ENCODE data around the gene MLH3. TPM values are rescaled to one million over a fixed set of nuclear protein-coding genes. Genes with fewer than 3 reads are reported as not detected.
A peak's percentile ranks its signal among the peaks of the same experiment; 100 is the strongest.

The MLH3 gene
- total and polyA plus RNA-seq, 2 donors (not counting 1 experiment from before 2014, with no cell fraction given): 12.2 to 53.8 TPM

GRCh38 chr14:75051556-75051899 is 261 bp upstream of the MLH3 start:
- DNase-seq (ENCODE audit: low read depth in 2 of 2): no peak
- no peaks in the 10 kb centered on the region for H3K79me2 ChIP-seq (ENCODE audit: control insufficient read depth, insufficient read depth, low read length)
- H3K36me3 ChIP-seq (ENCODE audit: control insufficient read depth, insufficient read depth, low read length): no peaks in the 10 kb centered on the region
- peak overlapping the region; percentile 83 for H3K27ac ChIP-seq (ENCODE audit: insufficient read depth, low read length)
- no peak overlapping the region for H3K9ac ChIP-seq (ENCODE audit: insufficient read depth, low read length)
- H3K9me3 ChIP-seq (ENCODE audit: control insufficient read depth, insufficient read depth, low read depth, low read length): no peaks in the 10 kb centered on the region
- H3K4me3 ChIP-seq (replicated peaks in 1 of 4; ENCODE audit: control extremely low read depth in 1 of 4, insufficient read depth in 1 of 4, low read depth in 3 of 4, low read length in 4 of 4): peak overlapping the region; percentile 53 to 61 (median 56)
- H3K4me2 ChIP-seq (ENCODE audit: extremely low read depth, insufficient read depth, low read length): peak overlapping the region; percentile 80
- peak overlapping the region; percentile 66 for H2AFZ ChIP-seq (ENCODE audit: low read length)
- peaks cover 2% of the 10 kb centered on the region for H3K4me1 ChIP-seq (ENCODE audit: control insufficient read depth, extremely low read depth, insufficient read depth, low read length)
- TF ChIP-seq, protein P1, sequence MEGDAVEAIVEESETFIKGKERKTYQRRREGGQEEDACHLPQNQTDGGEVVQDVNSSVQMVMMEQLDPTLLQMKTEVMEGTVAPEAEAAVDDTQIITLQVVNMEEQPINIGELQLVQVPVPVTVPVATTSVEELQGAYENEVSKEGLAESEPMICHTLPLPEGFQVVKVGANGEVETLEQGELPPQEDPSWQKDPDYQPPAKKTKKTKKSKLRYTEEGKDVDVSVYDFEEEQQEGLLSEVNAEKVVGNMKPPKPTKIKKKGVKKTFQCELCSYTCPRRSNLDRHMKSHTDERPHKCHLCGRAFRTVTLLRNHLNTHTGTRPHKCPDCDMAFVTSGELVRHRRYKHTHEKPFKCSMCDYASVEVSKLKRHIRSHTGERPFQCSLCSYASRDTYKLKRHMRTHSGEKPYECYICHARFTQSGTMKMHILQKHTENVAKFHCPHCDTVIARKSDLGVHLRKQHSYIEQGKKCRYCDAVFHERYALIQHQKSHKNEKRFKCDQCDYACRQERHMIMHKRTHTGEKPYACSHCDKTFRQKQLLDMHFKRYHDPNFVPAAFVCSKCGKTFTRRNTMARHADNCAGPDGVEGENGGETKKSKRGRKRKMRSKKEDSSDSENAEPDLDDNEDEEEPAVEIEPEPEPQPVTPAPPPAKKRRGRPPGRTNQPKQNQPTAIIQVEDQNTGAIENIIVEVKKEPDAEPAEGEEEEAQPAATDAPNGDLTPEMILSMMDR (conservative IDR thresholded peaks at IDR 0.05 in 1 of 2, IDR thresholded peaks at IDR 0.05 in 1 of 2; ENCODE audit: low read depth in 1 of 2, low read length in 2 of 2): no peak
- TF ChIP-seq EZH2 (IDR thresholded peaks at IDR 0.05; ENCODE audit: low read length, missing control alignments): no peak
- no peaks in the 10 kb centered on the region for H4K20me1 ChIP-seq (ENCODE audit: control insufficient read depth, extremely low read depth, insufficient read depth, low read length)
- H3K27me3 ChIP-seq (ENCODE audit: control insufficient read depth, insufficient read depth, low read length): no peaks in the 10 kb centered on the region

GRCh38 chr14:75049731-75050201 is 1.5 kb downstream of the MLH3 start:
- Histone ChIP-seq H3K4me2 (ENCODE audit: extremely low read depth, insufficient read depth, low read length) (no peak overlapping the region), H4K20me1 (ENCODE audit: control insufficient read depth, extremely low read depth, insufficient read depth, low read length) (no peaks in the 10 kb centered on the region), H3K9me3 (ENCODE audit: control insufficient read depth, insufficient read depth, low read depth, low read length) (no peaks in the 10 kb centered on the region), H3K36me3 (ENCODE audit: control insufficient read depth, insufficient read depth, low read length) (no peaks in the 10 kb centered on the region), H3K27ac (ENCODE audit: insufficient read depth, low read length) (peak overlapping the region; percentile 43), H3K79me2 (ENCODE audit: control insufficient read depth, insufficient read depth, low read length) (peaks cover 2% of the 10 kb centered on the region), H3K9ac (ENCODE audit: insufficient read depth, low read length) (no peak overlapping the region), H2AFZ (ENCODE audit: low read length) (no peak overlapping the region), H3K27me3 (ENCODE audit: control insufficient read depth, insufficient read depth, low read length) (no peaks in the 10 kb centered on the region), H3K4me3 (replicated peaks in 1 of 4; ENCODE audit: control extremely low read depth in 1 of 4, insufficient read depth in 1 of 4, low read depth in 3 of 4, low read length in 4 of 4) (peak overlapping the region in 2 of 4 experiments; percentile 19 to 23), H3K4me1 (ENCODE audit: control insufficient read depth, extremely low read depth, insufficient read depth, low read length) (peaks cover 2% of the 10 kb centered on the region)
- no peak for TF ChIP-seq EZH2 (IDR thresholded peaks at IDR 0.05; ENCODE audit: low read length, missing control alignments)
- TF ChIP-seq, protein P1 (conservative IDR thresholded peaks at IDR 0.05 in 1 of 2, IDR thresholded peaks at IDR 0.05 in 1 of 2; ENCODE audit: low read depth in 1 of 2, low read length in 2 of 2): no peak
- DNase-seq (ENCODE audit: low read depth in 2 of 2): peak in 1 of 2 donors; percentile 78

DNA sequence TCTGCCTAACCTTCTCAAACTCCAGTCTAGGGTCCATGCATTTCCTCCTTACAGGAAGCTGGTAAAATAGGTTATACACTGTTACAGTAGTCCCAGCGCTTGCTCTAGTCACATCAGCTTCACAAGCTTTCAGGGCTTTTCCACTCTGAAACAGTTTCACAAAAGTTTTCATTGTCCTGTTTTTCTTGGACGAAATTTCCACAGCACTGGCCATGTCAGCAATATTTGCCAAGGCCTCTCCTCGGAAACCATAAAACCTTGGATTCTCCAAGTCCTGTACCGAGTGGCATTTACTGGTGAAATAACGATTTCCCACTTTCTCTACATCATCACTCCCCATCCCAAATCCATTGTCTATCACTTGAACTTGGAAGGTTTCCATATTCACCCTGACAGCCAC is 2.1 kb downstream of the MLH3 start:
- Histone ChIP-seq H3K27ac (ENCODE audit: insufficient read depth, low read length) (peak overlapping the region; percentile 43), H3K4me3 (replicated peaks in 1 of 4; ENCODE audit: control extremely low read depth in 1 of 4, insufficient read depth in 1 of 4, low read depth in 3 of 4, low read length in 4 of 4) (peak overlapping the region in 1 of 4 experiments; percentile 23), H3K4me2 (ENCODE audit: extremely low read depth, insufficient read depth, low read length) (peak overlapping the region; percentile 48)

More for the DNA sequence above, 2.1 kb downstream of the MLH3 start:
- Histone ChIP-seq H3K79me2 (ENCODE audit: control insufficient read depth, insufficient read depth, low read length) (peaks cover 2% of the 10 kb centered on the region), H3K27me3 (ENCODE audit: control insufficient read depth, insufficient read depth, low read length) (no peaks in the 10 kb centered on the region), H3K9ac (ENCODE audit: insufficient read depth, low read length) (no peak overlapping the region), H3K4me1 (ENCODE audit: control insufficient read depth, extremely low read depth, insufficient read depth, low read length) (peaks cover 9% of the 10 kb centered on the region), H3K9me3 (ENCODE audit: control insufficient read depth, insufficient read depth, low read depth, low read length) (no peaks in the 10 kb centered on the region), H4K20me1 (ENCODE audit: control insufficient read depth, extremely low read depth, insufficient read depth, low read length) (no peaks in the 10 kb centered on the region), H2AFZ (ENCODE audit: low read length) (no peak overlapping the region), H3K36me3 (ENCODE audit: control insufficient read depth, insufficient read depth, low read length) (no peaks in the 10 kb centered on the region)
- TF ChIP-seq EZH2 (IDR thresholded peaks at IDR 0.05; ENCODE audit: low read length, missing control alignments): no peak
- TF ChIP-seq, protein P1 (conservative IDR thresholded peaks at IDR 0.05 in 1 of 2, IDR thresholded peaks at IDR 0.05 in 1 of 2; ENCODE audit: low read depth in 1 of 2, low read length in 2 of 2): no peak
- DNase-seq (ENCODE audit: low read depth in 2 of 2): peak in 1 of 2 donors; percentile 5

All from fibroblast of lung (primary cell).